ENCODE measurements around the gene ARHGEF38.

DNA sequence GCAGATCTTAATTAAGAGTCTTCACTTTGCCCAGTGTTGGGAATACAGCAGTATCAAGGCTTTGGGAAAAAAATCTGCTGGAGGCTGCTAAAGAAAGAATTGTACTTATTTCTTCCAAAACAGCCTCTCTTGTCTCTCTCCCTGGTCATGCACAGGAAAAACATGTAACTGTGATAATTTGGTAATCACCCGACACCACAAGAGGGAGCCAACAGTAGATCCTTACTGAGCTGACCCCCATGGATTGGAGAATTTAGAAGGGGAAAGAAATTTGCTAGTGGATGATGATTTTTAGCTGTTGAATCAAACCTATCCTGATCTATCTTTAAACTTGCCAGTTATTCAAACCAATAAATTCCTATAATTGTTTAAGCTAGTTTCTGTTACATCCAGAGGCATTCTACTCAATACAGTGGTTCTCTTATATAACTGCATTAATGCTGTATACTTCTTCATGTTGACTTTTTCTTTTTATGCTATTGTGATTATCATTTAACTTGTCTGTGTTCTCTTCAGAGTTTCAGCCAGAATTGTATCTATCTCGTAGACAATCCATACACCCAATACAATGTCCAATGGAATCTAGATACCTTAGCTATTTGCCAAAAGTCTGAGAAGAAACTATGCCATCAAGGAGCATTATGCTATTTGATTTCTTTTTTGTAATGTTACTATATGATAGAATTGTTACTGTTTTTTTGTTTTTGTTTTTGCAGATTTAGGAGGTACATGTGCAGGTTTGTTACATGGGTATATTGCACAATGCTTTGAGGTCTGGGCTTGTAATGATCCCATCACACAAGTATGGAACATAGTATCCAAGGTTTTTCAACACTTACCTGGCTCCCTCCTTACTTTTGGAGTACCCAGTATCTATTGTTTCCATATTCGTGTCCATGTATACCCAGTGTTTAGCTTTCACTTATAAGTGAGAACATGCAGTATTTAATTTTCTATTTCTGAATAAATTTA lies 31.3 kb upstream of the ARHGEF38 start:
- TF ChIP-seq, protein P1, sequence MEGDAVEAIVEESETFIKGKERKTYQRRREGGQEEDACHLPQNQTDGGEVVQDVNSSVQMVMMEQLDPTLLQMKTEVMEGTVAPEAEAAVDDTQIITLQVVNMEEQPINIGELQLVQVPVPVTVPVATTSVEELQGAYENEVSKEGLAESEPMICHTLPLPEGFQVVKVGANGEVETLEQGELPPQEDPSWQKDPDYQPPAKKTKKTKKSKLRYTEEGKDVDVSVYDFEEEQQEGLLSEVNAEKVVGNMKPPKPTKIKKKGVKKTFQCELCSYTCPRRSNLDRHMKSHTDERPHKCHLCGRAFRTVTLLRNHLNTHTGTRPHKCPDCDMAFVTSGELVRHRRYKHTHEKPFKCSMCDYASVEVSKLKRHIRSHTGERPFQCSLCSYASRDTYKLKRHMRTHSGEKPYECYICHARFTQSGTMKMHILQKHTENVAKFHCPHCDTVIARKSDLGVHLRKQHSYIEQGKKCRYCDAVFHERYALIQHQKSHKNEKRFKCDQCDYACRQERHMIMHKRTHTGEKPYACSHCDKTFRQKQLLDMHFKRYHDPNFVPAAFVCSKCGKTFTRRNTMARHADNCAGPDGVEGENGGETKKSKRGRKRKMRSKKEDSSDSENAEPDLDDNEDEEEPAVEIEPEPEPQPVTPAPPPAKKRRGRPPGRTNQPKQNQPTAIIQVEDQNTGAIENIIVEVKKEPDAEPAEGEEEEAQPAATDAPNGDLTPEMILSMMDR (IDR thresholded peaks at IDR 0.05), result no peak
- TF ChIP-seq POLR2A (IDR thresholded peaks at IDR 0.05), result no peak
- TF ChIP-seq EP300 (IDR thresholded peaks at IDR 0.05), result no peak

Data from ovary (tissue), 3 donors.